ENCODE data around the gene CHST2.

GRCh38 chr3:143080196-143080595 is 39.4 kb upstream of the CHST2 start:
- TF ChIP-seq, protein P1, sequence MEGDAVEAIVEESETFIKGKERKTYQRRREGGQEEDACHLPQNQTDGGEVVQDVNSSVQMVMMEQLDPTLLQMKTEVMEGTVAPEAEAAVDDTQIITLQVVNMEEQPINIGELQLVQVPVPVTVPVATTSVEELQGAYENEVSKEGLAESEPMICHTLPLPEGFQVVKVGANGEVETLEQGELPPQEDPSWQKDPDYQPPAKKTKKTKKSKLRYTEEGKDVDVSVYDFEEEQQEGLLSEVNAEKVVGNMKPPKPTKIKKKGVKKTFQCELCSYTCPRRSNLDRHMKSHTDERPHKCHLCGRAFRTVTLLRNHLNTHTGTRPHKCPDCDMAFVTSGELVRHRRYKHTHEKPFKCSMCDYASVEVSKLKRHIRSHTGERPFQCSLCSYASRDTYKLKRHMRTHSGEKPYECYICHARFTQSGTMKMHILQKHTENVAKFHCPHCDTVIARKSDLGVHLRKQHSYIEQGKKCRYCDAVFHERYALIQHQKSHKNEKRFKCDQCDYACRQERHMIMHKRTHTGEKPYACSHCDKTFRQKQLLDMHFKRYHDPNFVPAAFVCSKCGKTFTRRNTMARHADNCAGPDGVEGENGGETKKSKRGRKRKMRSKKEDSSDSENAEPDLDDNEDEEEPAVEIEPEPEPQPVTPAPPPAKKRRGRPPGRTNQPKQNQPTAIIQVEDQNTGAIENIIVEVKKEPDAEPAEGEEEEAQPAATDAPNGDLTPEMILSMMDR (IDR thresholded peaks at IDR 0.05; ENCODE audit: borderline replicate concordance, extremely low read depth, low read length, poor library complexity, severe bottlenecking), result no peak
- TF ChIP-seq EZH2 (IDR thresholded peaks at IDR 0.05; ENCODE audit: borderline replicate concordance, low read depth, low read length, severe bottlenecking), result no peak

Measured in DND-41 (cell line).